C4-2B (cell line): ENCODE results near the gene RNF141.

ENCODE experiments used
- ZFX ChIP-seq: fragments of 450-650 bp; IDR thresholded peaks from 2 replicates; pipeline ENCODE4 v1.6.1; 2017
- TF ChIP-seq, protein P1 (sequence below): fragments of 450-650 bp; conservative IDR thresholded peaks from 2 replicates; pipeline ENCODE4 v1.5.1; 2017; ENCODE audit warnings: mild to moderate bottlenecking

DNA sequence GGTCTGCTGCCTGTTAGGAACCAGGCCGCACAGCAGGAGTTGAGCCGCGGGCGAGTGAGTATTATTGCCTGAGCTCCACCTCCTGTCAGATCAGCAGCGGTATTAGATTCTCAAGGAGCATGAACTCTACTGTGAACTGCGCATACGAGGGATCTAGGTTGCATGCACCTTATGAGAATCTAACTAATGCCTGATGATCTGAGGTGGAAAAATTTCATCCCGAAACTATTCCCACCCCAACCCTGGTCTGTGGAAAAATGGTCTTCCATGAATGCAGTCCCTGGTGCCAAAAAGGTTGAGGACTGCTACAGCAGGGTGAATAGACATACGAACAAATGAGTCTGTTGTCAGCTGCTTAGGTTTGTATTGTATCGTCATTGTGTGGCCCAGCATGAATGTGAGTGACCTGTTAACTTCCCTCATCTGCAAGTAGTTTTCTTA, 29.8 kb downstream of the RNF141 start:
- TF ChIP-seq, protein P1, sequence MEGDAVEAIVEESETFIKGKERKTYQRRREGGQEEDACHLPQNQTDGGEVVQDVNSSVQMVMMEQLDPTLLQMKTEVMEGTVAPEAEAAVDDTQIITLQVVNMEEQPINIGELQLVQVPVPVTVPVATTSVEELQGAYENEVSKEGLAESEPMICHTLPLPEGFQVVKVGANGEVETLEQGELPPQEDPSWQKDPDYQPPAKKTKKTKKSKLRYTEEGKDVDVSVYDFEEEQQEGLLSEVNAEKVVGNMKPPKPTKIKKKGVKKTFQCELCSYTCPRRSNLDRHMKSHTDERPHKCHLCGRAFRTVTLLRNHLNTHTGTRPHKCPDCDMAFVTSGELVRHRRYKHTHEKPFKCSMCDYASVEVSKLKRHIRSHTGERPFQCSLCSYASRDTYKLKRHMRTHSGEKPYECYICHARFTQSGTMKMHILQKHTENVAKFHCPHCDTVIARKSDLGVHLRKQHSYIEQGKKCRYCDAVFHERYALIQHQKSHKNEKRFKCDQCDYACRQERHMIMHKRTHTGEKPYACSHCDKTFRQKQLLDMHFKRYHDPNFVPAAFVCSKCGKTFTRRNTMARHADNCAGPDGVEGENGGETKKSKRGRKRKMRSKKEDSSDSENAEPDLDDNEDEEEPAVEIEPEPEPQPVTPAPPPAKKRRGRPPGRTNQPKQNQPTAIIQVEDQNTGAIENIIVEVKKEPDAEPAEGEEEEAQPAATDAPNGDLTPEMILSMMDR: no peak
- no peak for TF ChIP-seq ZFX
